Endothelial cell of umbilical vein (primary cell): Measurements from ENCODE around the gene SERPINB6. TPM values are rescaled to one million over a fixed set of nuclear protein-coding genes. Genes with fewer than 3 reads are reported as not detected.

ENCODE experiments used
- BruUV-seq: library from RNA; stranded (reverse); fragments of 400-500 nt; replicated peaks from 2 replicates; lab custom pipeline; 2021; lab: Mats Ljungman, UMichigan
- CTCF ChIA-PET: fragments of 300-600, 350-600 bp; sonication (Branson Sonifier 250); formaldehyde crosslinking; loops from one replicate; lab custom pipeline; 2021; ENCODE audit warnings: antibody characterized with exemption, inconsistent platforms; lab: Charles Lee
- POLR2A ChIA-PET: fragments of 300-600, 350-600 bp; sonication (Branson Sonifier 250); formaldehyde crosslinking; loops from one replicate; lab custom pipeline; 2021; ENCODE audit warnings: antibody characterized with exemption, inconsistent platforms; lab: Charles Lee
- DNase-seq: peaks from one replicate; pipeline ENCODE4 v3.0.0-alpha.2; 2011; ENCODE audit warnings: low read depth, low spot score
- FAIRE-seq: peaks from 2 replicates; lab custom pipeline; 2011; peaks lifted over from hg19 to GRCh38; lab: Jason Lieb, UNC
- H2AFZ ChIP-seq: 2 replicates; pipeline ENCODE4 v1.6.0; 2012; ENCODE audit warnings: low read depth, low read length, control low read depth, inconsistent platforms
- H3K27ac ChIP-seq: 2 replicates; pipeline ENCODE4 v1.5.1; 2011; ENCODE audit warnings: low read depth, mild to moderate bottlenecking, control low read depth, low read length, moderate library complexity; ENCODE audit not compliant: insufficient read depth
- H3K27me3 ChIP-seq, 2 experiments: 2 replicates each; pipeline versions ENCODE4 v1.6.0 to v1.6.1; 2011; ENCODE audit warnings: low read length in 2 of 2, mixed read lengths in 1 of 2; ENCODE audit not compliant: control insufficient read depth in 2 of 2, insufficient read depth in 2 of 2
- H3K36me3 ChIP-seq, 2 experiments: 2 replicates in 1 of 2; 3 replicates in 1 of 2; pipeline ENCODE4 v1.5.1; 2011; ENCODE audit warnings: low read length in 2 of 2, mild to moderate bottlenecking in 1 of 2, moderate library complexity in 1 of 2; ENCODE audit not compliant: control insufficient read depth in 2 of 2, insufficient read depth in 2 of 2; ENCODE audit errors: extremely low read depth in 1 of 2
- H3K4me1 ChIP-seq: 3 replicates; pipeline ENCODE4 v1.5.1; 2011; ENCODE audit warnings: mild to moderate bottlenecking, low read length; ENCODE audit not compliant: control insufficient read depth, insufficient read depth; ENCODE audit errors: extremely low read depth
- H3K4me2 ChIP-seq: 2 replicates; pipeline ENCODE4 v1.6.1; 2011; ENCODE audit warnings: low read length, control low read depth, mixed read lengths; ENCODE audit not compliant: insufficient read depth
- H3K4me3 ChIP-seq, 3 experiments: fragments of 200-600 bp in 1 of 3; sonication (generic), shearing (Covaris generic) in 1 of 3; replicated peaks in 1 of 3; 2 replicates each; pipeline ENCODE4 v1.5.1; 2011 to 2016; ENCODE audit warnings: control low read depth in 3 of 3, low read length in 3 of 3, mild to moderate bottlenecking in 2 of 3, inconsistent platforms in 1 of 3, low read depth in 1 of 3, moderate library complexity in 1 of 3; ENCODE audit not compliant: insufficient read depth in 1 of 3
- H3K79me2 ChIP-seq: 2 replicates; pipeline ENCODE4 v1.6.0; 2012; ENCODE audit warnings: low read length, inconsistent platforms; ENCODE audit not compliant: control insufficient read depth, insufficient read depth
- H3K9ac ChIP-seq: replicated peaks from 2 replicates; pipeline ENCODE3; 2011; ENCODE audit warnings: low read length, control low read depth; ENCODE audit not compliant: insufficient read depth; ENCODE audit errors: extremely low read depth
- H3K9me1 ChIP-seq: replicated peaks from 3 replicates; pipeline ENCODE4 v1.6.0; 2011; ENCODE audit warnings: mild to moderate bottlenecking, low read length; ENCODE audit not compliant: control insufficient read depth, insufficient read depth; ENCODE audit errors: extremely low read depth
- H3K9me3 ChIP-seq: replicated peaks from 2 replicates; pipeline ENCODE4 v1.5.1; 2012; ENCODE audit warnings: low read length, inconsistent platforms; ENCODE audit not compliant: control insufficient read depth, insufficient read depth
- H4K20me1 ChIP-seq: replicated peaks from 2 replicates; pipeline ENCODE3; 2011; ENCODE audit warnings: mild to moderate bottlenecking, low read length; ENCODE audit not compliant: control insufficient read depth, insufficient read depth; ENCODE audit errors: extremely low read depth
- EZH2 ChIP-seq: IDR thresholded peaks from 2 replicates; pipeline ENCODE4 v1.6.1; 2012; ENCODE audit warnings: borderline replicate concordance, low read depth, mild to moderate bottlenecking, moderate library complexity, low read length, inconsistent platforms; ENCODE audit not compliant: severe bottlenecking
- FOS ChIP-seq: IDR thresholded peaks from 2 replicates; pipeline ENCODE4 v1.6.1; 2011; ENCODE audit warnings: mild to moderate bottlenecking, low read length, moderate library complexity, borderline replicate concordance; ENCODE audit not compliant: insufficient read depth
- GATA2 ChIP-seq: IDR thresholded peaks from 2 replicates; pipeline ENCODE4 v1.7.0; 2011; ENCODE audit warnings: low read depth, mild to moderate bottlenecking, moderate library complexity, mixed read lengths, low read length; ENCODE audit not compliant: insufficient read length, insufficient read depth
- JUN ChIP-seq: IDR thresholded peaks from 2 replicates; pipeline ENCODE4 v1.6.1; 2011; ENCODE audit warnings: borderline replicate concordance, low read depth; ENCODE audit not compliant: insufficient read length, insufficient read depth
- MYC ChIP-seq: IDR thresholded peaks from one replicate; pipeline ENCODE4 v1.6.1; 2011; ENCODE audit warnings: mild to moderate bottlenecking, low read depth, low read length
- POLR2A ChIP-seq: IDR thresholded peaks from 2 replicates; pipeline ENCODE4 v1.6.1; 2012; ENCODE audit warnings: low read depth, mild to moderate bottlenecking, control low read depth, low read length
- POLR2AphosphoS5 ChIP-seq: IDR thresholded peaks from 2 replicates; pipeline ENCODE4 v1.6.1; 2012; ENCODE audit warnings: low read depth, mild to moderate bottlenecking, control low read depth, low read length, moderate library complexity; ENCODE audit not compliant: insufficient read depth
- dilution Hi-C: fragments of 300-500 bp; cut with MboI; formaldehyde crosslinking; loops from one replicate; pipeline ENCODE4 v1.15.0; 2019; ENCODE audit warnings: low sequenced_read_pairs; ENCODE audit not compliant: extremely low pct_ligation_motif_present
- intact Hi-C: fragments of 100-400 bp; cut with micrococcal nuclease; formaldehyde crosslinking; loops from one replicate; pipeline ENCODE4 v1.10.0; 2022
- polyA plus RNA-seq, 4 experiments: library from polyadenylated mRNA; depleted of rRNA in 3 of 4; stranded (reverse) in 3 of 4; unstranded in 1 of 4; fragments of >200 nt; gene quantifications; 2 replicates each; pipeline versions ENCODE4 v1.2.1 to v1.2.3, GENCODE V29; 2011 to 2012; ENCODE audit warnings: missing spikeins in 1 of 4
- total RNA-seq: library from RNA; stranded (reverse); gene quantifications from 2 replicates; pipeline ENCODE4 v1.2.3, GENCODE V29; 2021
- TF ChIP-seq, protein P1 (sequence below), 2 donors: IDR thresholded peaks; 1 replicate in 1 of 2; 2 replicates in 1 of 2; pipeline ENCODE4 v1.5.1; 2011; ENCODE audit warnings: low read length in 2 of 2, mild to moderate bottlenecking in 2 of 2, moderate library complexity in 2 of 2, control low read depth in 1 of 2, inconsistent platforms in 1 of 2, low read depth in 1 of 2; ENCODE audit not compliant: insufficient read depth in 1 of 2; ENCODE audit errors: extremely low read depth in 1 of 2
- TF ChIP-seq, protein P2 (sequence below): IDR thresholded peaks from 2 replicates; pipeline ENCODE4 v1.6.1; 2011; ENCODE audit not compliant: insufficient read depth, insufficient read length

Gene SERPINB6
- total and polyA plus RNA-seq, 2 donors (not counting 3 experiments of a cell fraction or from before 2014, with no cell fraction given): 145 to 151 TPM

DNA sequence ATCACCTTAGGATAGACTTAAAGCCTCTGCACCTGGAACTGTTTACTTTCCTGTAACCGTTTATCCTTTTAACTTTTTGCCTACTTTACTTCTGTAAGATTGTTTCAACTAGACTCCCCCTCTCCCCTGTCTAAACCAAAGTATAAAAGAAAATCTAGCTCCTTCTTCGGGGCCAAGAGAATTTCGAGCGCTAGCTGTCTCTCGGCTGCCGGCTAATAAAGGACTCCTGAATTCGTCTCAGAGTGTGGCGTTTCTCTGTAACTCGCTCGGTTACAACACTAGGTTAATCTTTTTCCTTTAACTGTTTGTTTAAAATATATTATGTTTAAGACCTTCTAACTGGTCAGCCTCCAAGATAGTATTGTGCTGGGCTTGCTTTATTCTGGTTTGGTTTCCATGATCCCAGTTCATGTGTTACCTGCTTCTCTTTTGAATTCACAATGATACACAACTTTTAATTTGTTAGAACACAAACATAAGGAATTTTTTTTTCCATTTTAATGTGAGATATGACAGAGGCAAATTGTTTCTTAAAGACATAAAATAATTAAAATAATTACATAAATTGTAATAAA, 19.7 kb upstream of the SERPINB6 start:
- Histone ChIP-seq H2AFZ (peak overlapping the region; percentile 7), H3K4me1 (peaks cover 15% of the 10 kb centered on the region), H4K20me1 (no peaks in the 10 kb centered on the region), H3K4me3 (peak overlapping the region; percentile 57 to 78 (median 68)), H3K9ac (peak overlapping the region; percentile 95), H3K27me3 (peaks cover 0 to 1% of the 10 kb centered on the region in 2 experiments), H3K9me1 (no peaks in the 10 kb centered on the region), H3K79me2 (no peaks in the 10 kb centered on the region), H3K4me2 (peak overlapping the region; percentile 85), H3K9me3 (no peaks in the 10 kb centered on the region), H3K36me3 (no peaks in the 10 kb centered on the region), H3K27ac (peak overlapping the region; percentile 84)
- POLR2A ChIA-PET: interaction anchor here (1.5 kb wide), 1 partner anchor 8 kb away, joined by 4 read pairs; the partner anchor contains the start of gene NQO2
- intact Hi-C loops: no loop called here
- no peak for TF ChIP-seq POLR2AphosphoS5
- TF ChIP-seq JUN: no peak
- no peak for TF ChIP-seq EZH2
- TF ChIP-seq, protein P1, sequence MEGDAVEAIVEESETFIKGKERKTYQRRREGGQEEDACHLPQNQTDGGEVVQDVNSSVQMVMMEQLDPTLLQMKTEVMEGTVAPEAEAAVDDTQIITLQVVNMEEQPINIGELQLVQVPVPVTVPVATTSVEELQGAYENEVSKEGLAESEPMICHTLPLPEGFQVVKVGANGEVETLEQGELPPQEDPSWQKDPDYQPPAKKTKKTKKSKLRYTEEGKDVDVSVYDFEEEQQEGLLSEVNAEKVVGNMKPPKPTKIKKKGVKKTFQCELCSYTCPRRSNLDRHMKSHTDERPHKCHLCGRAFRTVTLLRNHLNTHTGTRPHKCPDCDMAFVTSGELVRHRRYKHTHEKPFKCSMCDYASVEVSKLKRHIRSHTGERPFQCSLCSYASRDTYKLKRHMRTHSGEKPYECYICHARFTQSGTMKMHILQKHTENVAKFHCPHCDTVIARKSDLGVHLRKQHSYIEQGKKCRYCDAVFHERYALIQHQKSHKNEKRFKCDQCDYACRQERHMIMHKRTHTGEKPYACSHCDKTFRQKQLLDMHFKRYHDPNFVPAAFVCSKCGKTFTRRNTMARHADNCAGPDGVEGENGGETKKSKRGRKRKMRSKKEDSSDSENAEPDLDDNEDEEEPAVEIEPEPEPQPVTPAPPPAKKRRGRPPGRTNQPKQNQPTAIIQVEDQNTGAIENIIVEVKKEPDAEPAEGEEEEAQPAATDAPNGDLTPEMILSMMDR (IDR thresholded peaks at IDR 0.05; ENCODE audit: extremely low read depth in 1 of 2, insufficient read depth in 1 of 2, low read depth in 1 of 2, low read length in 2 of 2): no peak
- no peak for TF ChIP-seq GATA2
- no peak for TF ChIP-seq MYC
- TF ChIP-seq POLR2A: no peak
- TF ChIP-seq, protein P2, sequence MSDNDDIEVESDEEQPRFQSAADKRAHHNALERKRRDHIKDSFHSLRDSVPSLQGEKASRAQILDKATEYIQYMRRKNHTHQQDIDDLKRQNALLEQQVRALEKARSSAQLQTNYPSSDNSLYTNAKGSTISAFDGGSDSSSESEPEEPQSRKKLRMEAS: no peak
- TF ChIP-seq FOS: no peak
- dilution Hi-C loops: no loop called here
- CTCF ChIA-PET: interaction anchor here (0.9 to 7.6 kb wide), 10 partner anchors 8 to 253 kb away, joined by 3 to 331 read pairs (median 12); partner anchors contain the start of gene NQO2
- DNase-seq (no peak), FAIRE-seq (peak; percentile 63)
- no TSS peak for BruUV-seq
